Globus pallidus (tissue), 1 donor: ENCODE results near the gene FBRSL1.
"Not testable (repeated sequence)": the region's sequence is repeated elsewhere in the genome, so short reads cannot be mapped to it uniquely, and the experiment has no call there.

ENCODE experiments used
- DNase-seq: peaks from one replicate; pipeline ENCODE4 v3.0.0-alpha.2; 2015; ENCODE audit warnings: low spot score

FBRSL1 gene

DNA sequence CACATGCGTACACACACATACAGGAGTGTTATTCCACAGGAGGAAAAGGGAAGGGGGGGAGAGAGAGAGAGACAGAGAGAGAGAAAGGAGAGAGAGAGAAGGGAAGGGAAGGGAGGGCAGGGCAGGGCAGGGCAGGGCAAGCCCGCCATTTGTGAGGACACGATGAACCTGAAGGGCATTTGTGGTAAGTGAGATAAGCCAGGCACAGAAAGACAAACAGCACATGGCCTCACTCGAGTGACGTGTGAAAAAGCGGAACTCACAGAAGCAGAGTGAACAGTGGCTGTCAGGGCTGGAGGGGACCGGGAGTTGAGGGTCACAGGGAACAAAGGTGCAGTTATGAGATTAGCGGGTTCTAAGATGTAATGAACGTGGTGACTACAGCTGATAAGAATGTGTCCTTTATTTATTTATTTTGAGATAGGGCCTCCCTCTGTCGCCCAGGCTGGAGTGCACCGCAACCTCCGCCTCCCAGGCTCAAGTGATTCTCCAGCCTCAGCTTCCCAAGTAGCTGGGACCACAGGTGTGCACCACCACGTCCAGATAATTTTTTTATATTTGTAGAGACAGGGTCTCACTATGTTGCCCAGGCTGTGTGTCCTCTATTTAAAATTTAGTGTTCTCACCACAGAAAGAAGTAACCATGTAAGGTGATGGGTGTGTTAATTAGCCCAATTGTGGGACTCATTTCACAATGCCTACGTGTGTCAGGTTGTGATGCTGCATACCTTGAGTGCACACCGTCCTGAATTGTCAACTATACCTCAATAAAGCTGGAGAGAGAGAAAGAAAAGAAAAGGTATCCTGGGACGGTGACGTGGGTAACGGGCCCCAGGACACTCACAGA is 18.7 kb upstream of the FBRSL1 start:
- DNase-seq: no peak

DNA sequence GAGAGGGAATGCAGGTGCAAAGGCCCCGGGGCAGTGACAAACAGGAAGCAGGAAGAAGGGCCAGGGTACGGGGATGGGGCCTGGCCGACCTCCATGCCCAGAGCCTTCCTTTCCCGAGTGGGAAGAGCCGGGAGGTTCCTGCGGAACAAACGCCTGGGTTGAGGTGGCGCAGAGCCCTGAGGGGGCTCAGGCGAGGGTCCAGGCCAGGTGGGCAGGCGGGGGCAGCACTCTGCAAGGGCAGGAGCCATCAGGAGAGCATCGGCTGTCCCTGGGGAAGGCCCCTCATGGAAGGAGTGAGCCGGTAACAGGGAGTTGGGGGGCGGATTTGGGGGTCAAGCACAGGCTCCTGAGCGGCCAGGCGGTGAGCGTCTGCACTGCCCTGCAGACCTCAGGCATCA is 18.1 kb upstream of the FBRSL1 start:
- no peak for DNase-seq

DNA sequence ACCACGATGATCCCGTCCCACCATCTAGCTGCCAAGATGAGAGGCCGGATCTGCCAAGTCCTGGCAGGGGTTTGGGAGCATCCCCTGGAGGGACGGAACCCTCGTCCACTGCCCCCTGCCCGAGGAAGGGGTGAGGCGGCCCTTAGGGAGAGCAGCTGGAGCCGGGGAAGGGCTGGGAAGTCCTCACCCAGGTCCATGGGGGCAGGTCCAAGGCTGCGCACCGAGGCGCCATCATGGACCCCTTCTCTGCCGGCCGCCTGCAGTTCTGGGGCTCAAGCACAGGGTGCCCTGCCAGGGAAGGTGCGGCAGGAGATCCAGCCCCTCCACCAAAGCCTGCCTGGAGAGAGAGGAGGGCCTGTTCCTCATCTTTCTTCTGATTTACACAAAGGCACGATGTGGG is 17.6 kb upstream of the FBRSL1 start:
- DNase-seq: no peak

DNA sequence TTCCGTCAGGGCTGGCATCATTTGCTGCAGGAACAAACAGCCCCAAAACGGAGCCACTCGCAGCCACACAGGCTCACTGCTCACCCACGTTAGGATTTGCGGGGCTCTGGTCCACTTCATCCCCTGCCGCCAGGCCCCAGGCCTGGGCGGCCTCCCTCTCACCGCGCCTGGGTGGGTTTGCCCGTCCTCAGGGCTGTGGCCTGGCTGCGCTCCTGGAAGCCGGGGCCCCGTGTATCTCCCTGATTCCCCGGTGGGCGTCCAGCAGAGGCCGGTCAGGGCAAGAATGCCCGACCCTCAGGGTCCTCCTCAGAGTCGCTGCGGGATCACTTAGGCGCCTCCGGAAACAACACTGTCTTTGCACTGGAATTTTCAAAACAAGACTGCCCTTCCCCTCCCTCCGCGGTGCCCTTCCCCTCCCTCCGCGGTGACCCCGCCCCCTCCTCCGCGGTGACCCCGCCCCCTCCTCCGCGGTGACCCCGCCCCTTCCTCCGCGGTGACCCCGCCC is 15.7 kb upstream of the FBRSL1 start:
- DNase-seq: no peak

DNA sequence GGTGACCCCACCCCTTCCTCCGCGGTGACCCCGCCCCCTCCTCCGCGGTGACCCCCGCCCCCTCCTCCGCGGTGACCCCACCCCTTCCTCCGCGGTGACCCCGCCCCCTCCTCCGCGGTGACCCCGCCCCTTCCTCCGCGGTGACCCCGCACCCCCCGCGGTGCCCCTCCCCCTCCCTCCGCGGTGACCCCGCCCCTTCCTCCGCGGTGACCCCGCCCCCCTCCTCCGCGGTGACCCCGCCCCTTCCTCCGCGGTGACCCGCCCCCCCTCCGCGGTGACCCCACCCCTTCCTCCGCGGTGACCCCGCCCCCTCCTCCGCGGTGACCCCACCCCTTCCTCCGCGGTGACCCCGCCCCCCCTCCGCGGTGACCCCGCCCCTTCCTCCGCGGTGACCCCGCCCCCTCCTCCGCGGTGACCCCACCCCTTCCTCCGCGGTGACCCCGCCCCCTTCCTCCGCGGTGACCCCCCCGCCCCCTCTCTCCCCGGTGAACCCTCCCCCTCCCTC is 15.1 kb upstream of the FBRSL1 start:
- not testable (repeated sequence) for DNase-seq

DNA sequence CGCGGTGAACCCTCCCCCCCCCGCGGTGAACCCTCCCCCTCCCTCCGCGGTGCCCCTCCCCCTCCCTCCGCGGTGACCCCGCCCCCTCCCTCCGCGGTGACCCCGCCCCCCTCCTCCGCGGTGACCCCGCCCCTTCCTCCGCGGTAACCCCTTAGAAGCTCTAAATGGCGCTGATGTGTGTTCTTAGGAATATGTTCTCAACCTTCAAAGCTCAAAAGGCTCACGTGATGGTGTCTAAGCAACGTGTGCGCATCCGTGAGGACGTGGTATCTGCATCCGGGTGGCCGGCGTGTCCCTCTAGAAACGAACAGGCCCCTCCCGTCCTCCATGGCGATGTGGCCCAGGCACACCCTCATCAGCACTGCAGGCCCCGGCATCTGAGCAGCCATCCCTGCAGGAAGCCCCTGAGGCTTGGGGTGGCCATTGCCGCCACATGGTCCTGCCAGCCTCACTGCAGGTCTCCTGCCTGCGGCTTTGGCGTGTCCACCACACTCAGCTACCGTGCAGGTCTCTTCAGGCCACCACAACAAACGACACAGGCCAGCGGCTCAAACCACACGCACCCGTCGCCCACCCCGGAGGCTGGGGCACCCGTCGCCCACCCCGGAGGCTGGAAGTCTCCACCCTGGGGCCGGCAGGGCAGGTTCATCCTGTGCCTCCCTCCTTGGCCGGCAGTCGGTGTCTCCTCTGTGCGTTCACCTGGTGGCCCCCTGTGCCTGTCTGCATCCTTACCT is 14.5 kb upstream of the FBRSL1 start:
- DNase-seq: no peak

DNA sequence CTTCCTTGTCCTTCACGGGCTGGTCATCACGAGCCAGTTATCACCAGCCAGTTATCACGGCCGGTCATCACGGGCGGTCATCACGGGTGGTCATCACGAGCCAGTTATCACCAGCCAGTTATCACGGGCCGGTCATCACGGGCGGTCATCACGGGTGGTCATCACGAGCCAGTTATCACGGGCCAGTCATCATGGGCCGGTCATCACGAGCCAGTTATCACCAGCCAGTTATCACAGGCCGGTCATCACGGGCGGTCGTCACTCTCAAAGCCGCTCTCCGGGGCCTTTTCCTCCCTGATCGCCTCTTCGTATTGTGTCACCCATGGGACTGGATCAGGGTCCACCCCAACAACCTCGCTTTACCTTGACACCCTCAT is 13.9 kb upstream of the FBRSL1 start:
- DNase-seq: no peak

DNA sequence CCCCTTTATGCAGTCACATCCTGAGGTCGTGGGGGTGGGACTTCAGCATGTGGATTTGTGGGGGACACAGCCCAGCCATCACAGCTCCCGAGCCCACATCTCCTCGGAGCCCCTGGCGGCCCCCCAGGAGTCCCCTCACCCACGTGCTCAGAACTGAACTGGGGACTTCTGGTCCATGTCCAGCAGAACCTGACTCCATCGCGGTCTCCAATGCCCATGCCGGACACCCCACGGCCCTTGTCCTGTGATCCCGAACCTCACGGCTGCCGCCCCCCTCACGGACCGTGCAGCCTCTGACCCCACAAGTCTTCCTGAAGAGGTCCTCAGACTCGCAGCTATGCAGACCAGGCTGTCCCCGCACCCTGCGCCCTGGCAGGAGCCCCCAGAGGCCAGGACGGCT is 13.5 kb upstream of the FBRSL1 start:
- no peak for DNase-seq

DNA sequence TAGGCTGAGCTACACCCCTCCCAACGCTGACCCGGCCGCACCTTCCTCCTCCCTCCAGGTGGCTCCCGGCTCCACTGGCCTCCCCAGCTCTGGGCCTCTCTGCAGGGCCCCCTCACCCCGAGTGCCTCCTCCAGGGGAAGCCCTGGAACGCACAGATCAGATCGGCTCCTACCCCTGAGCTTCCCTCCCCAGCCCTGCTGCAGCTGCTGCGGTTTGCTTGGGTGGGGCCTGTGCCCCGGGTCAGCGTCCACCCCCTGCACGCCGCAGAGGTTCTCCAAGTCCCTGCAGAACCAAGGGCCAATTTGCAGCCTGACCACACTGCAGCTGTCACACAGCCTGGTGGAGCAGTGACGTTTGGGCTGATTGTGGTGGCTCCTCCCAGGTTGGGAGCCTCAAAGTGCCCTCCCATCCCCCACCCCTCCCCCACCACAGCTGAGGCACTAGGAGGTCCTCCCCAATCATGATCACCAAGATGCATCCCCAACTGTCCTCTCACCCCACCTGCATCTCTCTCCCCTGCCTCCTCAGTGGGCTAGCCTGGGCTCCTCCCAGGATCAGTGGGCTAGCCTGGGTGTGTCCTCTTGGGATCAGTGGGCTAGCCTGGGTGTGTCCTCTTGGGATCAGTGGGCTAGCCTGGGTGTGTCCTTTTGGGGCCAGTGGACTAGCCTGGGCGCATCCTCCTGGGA is 12.8 kb upstream of the FBRSL1 start:
- no peak for DNase-seq

DNA sequence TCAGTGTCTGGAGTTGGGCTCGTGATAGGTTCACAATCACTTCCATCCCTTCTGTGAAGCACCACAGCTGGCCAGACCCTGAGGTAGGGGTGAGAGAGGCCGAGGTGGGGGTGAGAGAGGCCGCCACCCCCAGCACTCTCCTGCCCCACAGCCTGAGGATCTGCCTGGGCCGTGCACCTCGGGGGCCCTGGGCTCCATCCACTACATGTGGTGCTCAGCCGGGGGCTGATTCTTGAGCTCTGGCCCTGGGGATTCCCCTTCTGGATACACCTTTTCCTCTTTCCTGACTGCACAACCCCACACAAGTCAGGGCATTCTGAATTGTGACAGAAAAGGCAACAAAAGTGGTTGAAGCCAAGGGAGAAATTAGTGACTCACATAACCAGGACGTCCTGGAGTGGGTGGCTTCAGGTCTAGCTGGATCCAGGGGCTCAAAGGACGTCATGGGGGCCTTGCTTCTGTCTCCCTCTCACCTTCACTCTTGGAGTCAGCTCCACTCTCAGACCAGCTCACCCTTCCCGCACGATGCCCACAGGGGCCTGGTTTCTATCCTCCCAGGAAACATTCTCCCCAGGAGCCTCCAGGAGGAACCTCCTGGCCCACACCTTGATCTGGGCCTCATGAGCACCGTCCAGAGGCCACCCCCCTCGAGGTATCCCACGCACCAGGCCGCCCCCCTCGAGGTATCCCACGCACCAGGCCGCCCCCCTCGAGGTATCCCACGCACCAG is 12.1 kb upstream of the FBRSL1 start:
- DNase-seq: no peak

DNA sequence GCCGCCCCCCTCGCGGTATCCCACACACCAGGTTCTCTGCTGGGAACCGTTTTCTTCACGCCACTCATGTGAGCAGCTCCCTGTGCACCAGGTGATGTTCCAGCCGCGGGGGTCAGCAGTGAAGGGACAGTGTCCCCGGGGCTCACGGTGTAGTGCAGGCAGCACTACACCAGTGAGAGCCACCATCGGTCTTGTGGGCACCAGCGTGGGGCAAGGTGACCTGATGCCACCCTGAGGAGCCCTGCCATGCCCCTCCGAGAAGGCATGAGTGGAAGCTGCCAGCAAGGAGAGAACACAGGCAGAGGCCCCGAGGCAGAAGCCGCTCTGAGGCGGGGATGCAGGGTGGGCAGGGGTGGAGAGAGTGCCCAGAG is 11.5 kb upstream of the FBRSL1 start:
- no peak for DNase-seq

DNA sequence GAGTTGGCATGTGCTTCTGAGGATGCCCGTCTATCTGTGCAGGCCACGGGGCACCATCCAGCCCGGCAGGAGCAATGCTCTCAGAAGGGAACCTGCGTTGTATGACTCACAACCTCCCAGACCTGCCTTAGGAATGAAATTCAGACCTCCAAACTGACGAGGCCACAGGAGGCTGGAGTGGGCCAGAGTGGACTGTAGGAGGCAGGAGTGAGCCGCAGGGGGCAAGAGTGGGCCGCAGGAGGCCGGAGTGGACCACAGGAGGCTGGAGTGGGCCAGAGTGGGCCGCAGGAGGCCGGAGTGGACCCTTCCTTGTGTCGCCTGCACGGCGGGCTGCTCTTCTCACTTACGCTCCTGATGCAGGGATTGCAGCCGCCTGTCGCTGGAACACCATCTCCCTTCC is 11.1 kb upstream of the FBRSL1 start:
- no peak for DNase-seq

DNA sequence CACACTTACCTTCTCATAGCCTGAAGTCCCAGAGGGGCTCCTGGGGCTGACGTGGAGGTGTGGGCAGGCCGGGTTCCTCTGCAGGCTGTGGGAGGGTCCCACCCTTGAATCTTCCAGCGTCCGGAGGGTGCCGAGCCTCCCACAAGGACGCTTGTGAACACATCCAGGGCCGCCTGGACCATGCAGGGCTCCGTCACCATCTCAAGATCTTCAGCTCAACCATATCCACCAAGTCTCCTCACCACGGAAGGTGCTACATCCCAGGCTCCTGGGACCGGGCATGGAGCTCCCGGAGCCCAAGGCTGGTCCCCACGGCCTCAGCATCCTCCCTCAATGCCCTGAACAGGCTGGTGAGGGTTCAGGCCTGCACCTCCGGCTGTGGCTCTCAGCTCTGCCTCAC is 10.7 kb upstream of the FBRSL1 start:
- no peak for DNase-seq

DNA sequence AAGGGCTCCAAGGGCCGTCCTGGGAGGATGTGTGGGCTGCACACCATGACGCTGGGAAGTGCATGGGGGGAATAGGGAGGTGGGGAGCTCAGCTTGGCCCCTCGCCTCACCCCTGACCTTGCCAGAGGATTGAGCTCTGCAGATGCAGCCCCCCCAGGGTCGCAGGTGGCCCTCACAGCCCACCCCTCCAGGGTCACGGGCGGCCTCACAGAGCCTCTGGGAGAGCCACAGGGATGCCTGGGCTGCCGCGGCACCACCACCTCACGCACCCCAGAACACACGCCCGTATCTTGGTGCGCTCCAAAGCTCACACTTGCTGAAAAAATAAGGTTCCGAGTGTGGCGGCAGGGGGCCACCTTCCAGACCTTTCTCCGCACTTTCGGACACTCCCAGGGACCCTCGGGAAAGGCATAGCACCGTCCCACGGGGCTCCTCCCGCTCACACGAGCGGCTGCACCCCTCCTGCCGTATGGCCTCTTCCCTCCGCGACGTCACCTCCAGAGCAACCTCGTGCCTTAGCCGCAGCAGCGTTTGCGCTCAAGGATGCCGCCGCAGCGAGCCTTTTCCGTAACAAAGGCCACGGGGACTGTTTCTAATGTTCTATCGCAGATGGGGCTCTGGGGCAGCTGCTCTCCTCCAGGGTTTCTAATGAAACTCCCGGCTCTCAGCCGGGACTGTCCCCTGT is 9.9 kb upstream of the FBRSL1 start:
- no peak for DNase-seq

DNA sequence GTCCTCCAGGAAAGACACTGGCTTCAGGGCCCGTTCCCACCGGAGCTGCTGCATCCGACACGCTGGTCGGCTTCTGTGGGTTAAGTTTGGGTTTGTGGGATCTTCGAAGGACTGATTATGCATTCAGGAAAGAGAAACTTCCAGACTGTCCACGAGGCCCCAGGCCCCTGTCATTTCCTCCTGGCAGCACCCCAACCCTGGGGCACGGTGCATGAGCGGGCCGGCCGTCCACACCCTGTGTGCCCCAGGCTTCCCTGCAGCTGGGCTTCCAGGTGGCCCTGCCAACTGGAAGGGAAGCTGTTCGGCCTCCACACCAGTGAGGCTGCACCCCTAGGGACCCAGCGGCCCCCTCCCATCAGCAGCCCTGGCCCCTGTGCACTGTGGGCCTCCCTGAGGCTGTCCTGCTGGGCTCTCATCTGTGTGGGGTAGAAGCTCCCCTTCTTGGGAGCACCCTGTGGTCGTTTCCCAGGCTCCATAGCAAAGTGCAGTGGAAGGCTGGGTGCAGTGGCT is 9.3 kb upstream of the FBRSL1 start:
- no peak for DNase-seq

DNA sequence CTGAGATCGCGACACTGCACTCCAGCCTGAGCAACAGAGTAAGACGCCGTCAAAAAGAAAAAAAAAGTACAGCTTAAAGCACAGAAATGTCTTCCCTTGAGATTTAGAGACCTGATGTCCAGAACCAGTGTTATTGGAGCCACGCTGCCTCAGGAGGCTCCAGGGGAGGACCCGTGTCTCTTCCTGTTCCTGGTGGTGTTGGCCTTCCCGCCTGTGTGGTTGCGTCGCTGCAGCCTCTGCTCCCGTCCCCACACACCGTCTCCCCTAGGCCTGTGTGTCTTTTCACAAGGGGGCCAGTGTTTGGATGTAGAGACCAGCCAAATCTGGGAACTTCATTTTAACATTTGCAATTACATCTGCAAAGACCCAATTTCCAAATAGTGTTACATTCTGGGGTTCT is 8.6 kb upstream of the FBRSL1 start:
- DNase-seq: no peak

DNA sequence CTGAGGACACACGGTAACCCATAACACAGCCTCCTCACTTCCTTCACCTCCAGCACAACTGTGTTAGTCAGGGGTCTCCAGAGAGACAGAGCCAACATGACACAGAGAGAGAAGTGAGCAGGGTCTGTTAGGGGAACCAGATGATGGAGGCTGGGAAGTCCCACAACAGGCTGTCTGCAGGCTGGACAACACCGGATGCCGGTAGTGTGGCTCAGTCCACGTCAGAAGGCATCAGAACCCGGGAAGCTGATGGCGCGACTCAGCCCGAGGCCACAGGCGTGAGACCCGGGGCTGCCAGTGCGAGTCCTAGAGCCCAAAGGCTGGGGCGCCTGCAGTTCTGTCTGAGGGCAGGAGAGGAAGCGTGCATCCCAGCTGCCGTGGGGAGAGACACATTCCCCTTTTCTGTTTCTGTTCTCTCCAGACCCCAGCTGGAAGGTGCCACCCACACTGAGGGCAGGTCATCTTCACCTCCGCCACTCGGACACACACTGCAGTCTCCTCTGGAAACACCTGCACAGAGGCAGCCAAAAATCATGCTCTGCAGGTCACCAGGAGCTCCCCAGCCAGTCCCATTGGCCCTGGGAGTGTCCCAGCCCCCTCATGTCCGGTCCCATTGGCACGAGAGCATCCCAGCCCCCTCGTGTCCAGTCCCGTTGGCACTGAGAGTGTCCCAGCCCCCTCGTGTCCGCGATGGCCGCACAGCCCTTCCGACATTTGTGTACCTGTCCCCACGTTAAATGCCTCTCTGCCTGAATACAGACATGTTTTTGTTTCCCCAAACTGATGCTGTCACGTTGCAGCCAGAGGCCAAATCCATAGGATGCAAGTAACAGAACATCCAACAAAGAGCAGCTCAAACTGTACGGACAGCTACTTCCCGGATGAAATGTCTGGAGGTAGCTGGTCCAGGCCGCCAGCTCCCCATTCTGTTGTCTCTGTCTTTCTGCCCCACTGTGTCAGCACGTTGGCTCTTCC is 7.9 kb upstream of the FBRSL1 start:
- no peak for DNase-seq

DNA sequence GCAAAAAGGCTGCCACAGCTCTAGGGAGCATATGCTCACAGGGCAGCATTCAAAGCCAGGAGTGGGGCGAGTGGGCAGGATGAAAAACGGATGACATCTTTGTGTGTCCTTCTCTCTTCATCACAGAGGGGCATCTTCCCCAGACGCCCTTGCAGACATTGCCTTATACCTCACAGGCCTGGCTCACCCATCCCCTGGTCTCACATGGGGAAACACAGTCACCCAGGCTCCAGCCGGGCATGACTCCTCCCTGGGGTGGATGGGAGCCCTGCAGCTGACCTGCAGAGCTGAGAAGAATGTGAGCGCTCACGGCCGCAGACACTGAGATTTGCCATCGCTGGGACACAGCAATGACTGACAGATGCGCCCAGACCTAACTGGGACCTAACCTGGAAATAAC is 7.2 kb upstream of the FBRSL1 start:
- no peak for DNase-seq

DNA sequence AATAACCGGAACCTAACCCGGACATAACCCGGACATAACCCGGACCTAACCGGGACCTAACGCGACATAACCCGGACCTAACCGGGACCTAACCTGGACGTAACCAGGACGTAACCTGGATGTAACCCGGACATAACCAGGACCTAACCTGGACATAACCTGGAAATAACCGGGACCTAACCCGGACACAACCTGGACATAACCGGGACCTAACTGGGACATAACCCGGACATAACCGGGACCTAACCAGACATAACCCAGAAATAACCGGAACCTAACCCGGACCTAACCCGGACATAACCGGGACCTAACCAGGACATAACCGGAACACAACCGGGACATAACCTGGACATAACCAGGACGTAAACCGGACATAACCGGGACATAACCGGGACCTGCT is 6.7 kb upstream of the FBRSL1 start:
- no peak for DNase-seq

DNA sequence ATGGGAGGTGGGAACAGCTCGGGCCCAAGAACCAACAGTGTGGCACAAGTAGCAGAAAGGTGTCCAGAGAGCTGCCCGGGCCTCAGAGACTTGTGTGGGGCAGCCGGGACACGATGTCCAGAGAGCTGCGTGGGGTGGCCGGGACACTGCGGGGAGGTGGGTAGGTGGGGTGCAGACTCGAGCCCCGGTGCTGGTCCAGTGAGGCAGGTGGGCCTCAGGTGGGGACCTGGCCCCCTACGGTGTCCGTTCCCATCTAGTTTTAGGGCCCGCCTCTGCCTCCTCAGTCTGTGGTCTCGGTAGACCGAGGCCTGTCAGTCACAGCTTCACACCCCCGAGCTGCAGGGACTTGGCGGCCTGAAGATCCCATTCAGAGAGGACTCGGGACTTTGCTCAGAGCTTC is 6.3 kb upstream of the FBRSL1 start:
- DNase-seq: no peak
